Transverse colon (tissue), 4 donors: ENCODE results near the gene SRI. TPM values are rescaled to one million over a fixed set of nuclear protein-coding genes. Genes with fewer than 3 reads are reported as not detected.

ENCODE experiments used
- DNase-seq: peaks from one replicate; pipeline ENCODE4 v3.0.0-alpha.2; 2019
- H3K27ac ChIP-seq, 4 donors: fragments of 200-600 bp; sonication (generic); 2 replicates each; pipeline ENCODE4 v1.5.1; 2016 to 2018; ENCODE audit warnings: inconsistent platforms in 4 of 4
- H3K27me3 ChIP-seq: fragments of 200-600 bp; sonication (generic); 2 replicates; pipeline ENCODE4 v1.5.1; 2017; ENCODE audit warnings: inconsistent platforms
- H3K36me3 ChIP-seq, 4 donors: fragments of 200-600 bp; sonication (generic); 2 replicates each; pipeline ENCODE4 v1.5.1; 2017 to 2019; ENCODE audit warnings: inconsistent platforms in 4 of 4
- H3K4me1 ChIP-seq, 4 donors: fragments of 200-600 bp; sonication (generic); 2 replicates each; pipeline ENCODE4 v1.5.1; 2017 to 2020; ENCODE audit warnings: inconsistent platforms in 4 of 4
- H3K4me3 ChIP-seq, 4 donors: fragments of 200-600 bp; sonication (generic); 1 replicate in 1 of 4; 2 replicates in 3 of 4; pipeline versions ENCODE4 v1.5.1 to v1.6.1; 2017 to 2019; ENCODE audit warnings: inconsistent platforms in 4 of 4
- H3K9me3 ChIP-seq, 2 donors: fragments of 200-600 bp; sonication (generic); 2 replicates each; pipeline ENCODE4 v1.5.1; 2017 to 2019; ENCODE audit warnings: inconsistent platforms in 2 of 2
- CTCF ChIP-seq, 5 experiments: fragments of 200-600 bp in 3 of 5; fragments of 450-650 bp in 2 of 5; sonication (generic) in 3 of 5; IDR thresholded peaks; 1 replicate in 2 of 5; 2 replicates in 3 of 5; pipeline ENCODE4 v1.5.1; 2016 to 2017; ENCODE audit warnings: antibody characterized with exemption in 5 of 5, inconsistent platforms in 3 of 5, mild to moderate bottlenecking in 2 of 5, moderate library complexity in 1 of 5
- EP300 ChIP-seq: sonication (generic); formaldehyde crosslinking; IDR thresholded peaks from one replicate; pipeline ENCODE4 v1.6.1; 2017; ENCODE audit warnings: antibody characterized with exemption, low read depth
- POLR2A ChIP-seq: fragments of 450-650 bp; IDR thresholded peaks from one replicate; pipeline ENCODE4 v1.6.1; 2016; ENCODE audit warnings: antibody characterized with exemption, mild to moderate bottlenecking, moderate library complexity
- POLR2AphosphoS5 ChIP-seq, 3 donors: sonication (generic); formaldehyde crosslinking; IDR thresholded peaks; one replicate each; pipeline ENCODE4 v1.6.1; 2016; ENCODE audit warnings: antibody characterized with exemption in 3 of 3
- WGBS, 2 donors: methylation state at CpG; one replicate each; pipeline ENCODE4 v1.1.5; 2018; ENCODE audit warnings: low coverage in 1 of 2; 5-methylcytosine and 5-hydroxymethylcytosine counted together
- in situ Hi-C, 4 donors: fragments of 200-750 bp; cut with MboI; loops; one replicate each; pipeline versions ENCODE4 v1.15.0 to v1.15.1; 2017; ENCODE audit warnings: low sequenced_read_pairs in 3 of 4, low pct_ligation_motif_present in 1 of 4, low pct_unique_long_range_greater_than_20kb in 1 of 4
- intact Hi-C: fragments of 100-400 bp; cut with DNase I; formaldehyde crosslinking; loops from one replicate; pipeline ENCODE4 v1.15.1; 2023; ENCODE audit warnings: low total_unique reads
- total RNA-seq, 4 donors: library from RNA; depleted of rRNA; stranded (reverse); fragments of >200 nt; gene quantifications; one replicate each; pipeline ENCODE4 v1.1.0, GENCODE V29; 2016

Gene SRI
- 100 to 1,000 TPM; 163 to 672 (median 475) TPM for total RNA-seq

GRCh38 chr7:88219781-88220747 lies at the start of gene SRI:
Gene SRI, minus strand, starts transcription at chr7:88220038. Its CDS starts 12 bp downstream, at chr7:88220026.
- Histone ChIP-seq H3K4me3 (peak within 1 kb of the TSS; percentile 85 to 93 (median 90)), H3K9me3 (no peaks in the 10 kb centered on the region), H3K4me1 (peaks cover 3 to 45% (median 24%) of the 10 kb centered on the region in 4 donors), H3K27me3 (no peaks in the 10 kb centered on the region), H3K27ac (peak within 1 kb of the TSS; percentile 92 to 96 (median 93)), H3K36me3 (peaks cover 0 to 17% (median 6%) of the 10 kb centered on the region in 4 donors)
- intact Hi-C loops: loop anchor here (10.0 kb wide), 1 partner anchor 855 kb away; no protein-coding TSS in a partner anchor
- DNase-seq: peak; percentile 91
- in situ Hi-C loops: no loop called here
- WGBS, 2 donors: 0 to 1% methylated on average over 17 to 55 of the region's 75 CpGs
- peak; percentile 68 to 92 (median 82) for TF ChIP-seq POLR2AphosphoS5 (IDR thresholded peaks at IDR 0.05)
- TF ChIP-seq POLR2A: peak; percentile 69
- peak; percentile 60 to 98 (median 96) for TF ChIP-seq CTCF (IDR thresholded peaks at IDR 0.05)
- TF ChIP-seq EP300: no peak

- Histone ChIP-seq H3K27me3 (no peaks in the 10 kb centered on the region), H3K27ac (no peak overlapping the region), H3K4me1 (no peaks in the 10 kb centered on the region), H3K36me3 (no peaks in the 10 kb centered on the region), H3K4me3 (no peak overlapping the region), H3K9me3 (no peaks in the 10 kb centered on the region)
- intact Hi-C loops: no loop called here
- 89 to 94% methylated on average over 3 of the region's 3 CpGs for WGBS, 2 donors
- in situ Hi-C loops: no loop called here
- no peak for TF ChIP-seq POLR2A
- TF ChIP-seq EP300: no peak
- no peak for TF ChIP-seq CTCF (IDR thresholded peaks at IDR 0.05)
- TF ChIP-seq POLR2AphosphoS5 (IDR thresholded peaks at IDR 0.05): no peak
- DNase-seq: no peak
These were observed 49.7 kb upstream of the SRI start for GRCh38 chr7:88269586-88269985.

- in situ Hi-C loops: no loop called here
These were observed 49.0 kb upstream of the SRI start for GRCh38 chr7:88268858-88269257.

More at GRCh38 chr7:88268858-88269257, 49.0 kb upstream of the SRI start:
- 61 to 69% methylated on average over 2 of the region's 2 CpGs for WGBS, 2 donors
- H3K4me1 ChIP-seq: no peaks in the 10 kb centered on the region
- no peaks in the 10 kb centered on the region for H3K27me3 ChIP-seq
- no peak for DNase-seq
- H3K36me3 ChIP-seq: no peaks in the 10 kb centered on the region
- H3K9me3 ChIP-seq: no peaks in the 10 kb centered on the region
- intact Hi-C loops: no loop called here
- H3K27ac ChIP-seq: no peak overlapping the region
- no peak for TF ChIP-seq EP300
- TF ChIP-seq POLR2AphosphoS5 (IDR thresholded peaks at IDR 0.05): no peak
- TF ChIP-seq POLR2A: no peak
- TF ChIP-seq CTCF (IDR thresholded peaks at IDR 0.05): no peak
- H3K4me3 ChIP-seq: no peak overlapping the region
